Measurements from ENCODE around the gene RXFP4. TPM values are rescaled to one million over a fixed set of nuclear protein-coding genes. Genes with fewer than 3 reads are reported as not detected.

Gene RXFP4
- total and polyA plus RNA-seq, 4 donors, result not detected

DNA sequence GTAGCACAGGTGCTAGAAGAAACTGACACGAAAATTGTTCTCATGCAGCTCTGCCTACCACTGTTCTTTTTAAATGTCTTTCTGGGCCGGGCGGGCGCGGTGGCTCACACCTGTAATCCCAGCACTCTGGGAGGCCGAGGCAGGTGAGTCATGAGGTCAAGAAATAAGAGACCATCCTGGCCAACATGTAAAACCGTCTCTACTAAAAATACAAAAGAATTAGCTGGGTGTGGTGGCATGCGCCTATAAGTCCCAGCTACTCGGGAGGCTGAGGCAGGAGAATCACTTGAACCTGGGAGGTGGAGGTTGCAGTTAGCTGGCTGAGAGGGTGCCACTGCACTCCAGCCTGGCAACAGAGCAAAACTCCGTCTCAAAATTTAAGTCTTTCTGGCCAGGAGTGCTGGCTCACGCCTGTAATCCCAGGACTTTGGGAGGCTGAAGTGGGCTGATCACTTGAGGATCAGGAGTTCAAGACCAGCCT, 29.3 kb upstream of the RXFP4 start:
- H3K9me3 ChIP-seq (ENCODE audit: control insufficient read depth in 4 of 4, low read length in 3 of 4), result no peaks in the 10 kb centered on the region
- WGBS, result 88% methylated on average over 11 of the region's 11 CpGs
- no peak for TF ChIP-seq GABPA (IDR thresholded peaks at IDR 0.05 in 1 of 2, conservative IDR thresholded peaks at IDR 0.05 in 1 of 2)
- no peak for TF ChIP-seq HNF4A (conservative IDR thresholded peaks at IDR 0.05)
- TF ChIP-seq, protein P1, sequence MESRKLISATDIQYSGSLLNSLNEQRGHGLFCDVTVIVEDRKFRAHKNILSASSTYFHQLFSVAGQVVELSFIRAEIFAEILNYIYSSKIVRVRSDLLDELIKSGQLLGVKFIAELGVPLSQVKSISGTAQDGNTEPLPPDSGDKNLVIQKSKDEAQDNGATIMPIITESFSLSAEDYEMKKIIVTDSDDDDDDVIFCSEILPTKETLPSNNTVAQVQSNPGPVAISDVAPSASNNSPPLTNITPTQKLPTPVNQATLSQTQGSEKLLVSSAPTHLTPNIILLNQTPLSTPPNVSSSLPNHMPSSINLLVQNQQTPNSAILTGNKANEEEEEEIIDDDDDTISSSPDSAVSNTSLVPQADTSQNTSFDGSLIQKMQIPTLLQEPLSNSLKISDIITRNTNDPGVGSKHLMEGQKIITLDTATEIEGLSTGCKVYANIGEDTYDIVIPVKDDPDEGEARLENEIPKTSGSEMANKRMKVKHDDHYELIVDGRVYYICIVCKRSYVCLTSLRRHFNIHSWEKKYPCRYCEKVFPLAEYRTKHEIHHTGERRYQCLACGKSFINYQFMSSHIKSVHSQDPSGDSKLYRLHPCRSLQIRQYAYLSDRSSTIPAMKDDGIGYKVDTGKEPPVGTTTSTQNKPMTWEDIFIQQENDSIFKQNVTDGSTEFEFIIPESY (IDR thresholded peaks at IDR 0.05), result no peak
- TF ChIP-seq RAD21 (IDR thresholded peaks at IDR 0.05), result no peak
- TF ChIP-seq, protein P2, sequence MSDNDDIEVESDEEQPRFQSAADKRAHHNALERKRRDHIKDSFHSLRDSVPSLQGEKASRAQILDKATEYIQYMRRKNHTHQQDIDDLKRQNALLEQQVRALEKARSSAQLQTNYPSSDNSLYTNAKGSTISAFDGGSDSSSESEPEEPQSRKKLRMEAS (IDR thresholded peaks at IDR 0.05), result no peak
- no peak for TF ChIP-seq FOXA2 (IDR thresholded peaks at IDR 0.05)
- TF ChIP-seq FOXA1 (IDR thresholded peaks at IDR 0.05), result no peak
- peak overlapping the region; percentile 76 to 78 for H3K27ac ChIP-seq (ENCODE audit: low read depth in 1 of 2, low read length in 2 of 2)
- no peaks in the 10 kb centered on the region for H3K27me3 ChIP-seq (ENCODE audit: control insufficient read depth in 4 of 4, insufficient read depth in 4 of 4, low read length in 3 of 4)
- no peak for DNase-seq (ENCODE audit: low spot score)
- H3K36me3 ChIP-seq (ENCODE audit: control insufficient read depth in 4 of 4, insufficient read depth in 3 of 4, low read depth in 1 of 4, low read length in 3 of 4), result peaks cover 9 to 54% (median 42%) of the 10 kb centered on the region in 4 donors
- H3K4me3 ChIP-seq (ENCODE audit: low read depth in 1 of 3, low read length in 3 of 3), result no peak overlapping the region
- H3K4me1 ChIP-seq (ENCODE audit: control insufficient read depth in 4 of 4, insufficient read depth in 4 of 4, low read length in 3 of 4), result peaks cover 0 to 11% (median 10%) of the 10 kb centered on the region in 4 donors
- no peak overlapping the region for H3K9ac ChIP-seq (ENCODE audit: low read depth in 1 of 2, low read length in 2 of 2)

DNA sequence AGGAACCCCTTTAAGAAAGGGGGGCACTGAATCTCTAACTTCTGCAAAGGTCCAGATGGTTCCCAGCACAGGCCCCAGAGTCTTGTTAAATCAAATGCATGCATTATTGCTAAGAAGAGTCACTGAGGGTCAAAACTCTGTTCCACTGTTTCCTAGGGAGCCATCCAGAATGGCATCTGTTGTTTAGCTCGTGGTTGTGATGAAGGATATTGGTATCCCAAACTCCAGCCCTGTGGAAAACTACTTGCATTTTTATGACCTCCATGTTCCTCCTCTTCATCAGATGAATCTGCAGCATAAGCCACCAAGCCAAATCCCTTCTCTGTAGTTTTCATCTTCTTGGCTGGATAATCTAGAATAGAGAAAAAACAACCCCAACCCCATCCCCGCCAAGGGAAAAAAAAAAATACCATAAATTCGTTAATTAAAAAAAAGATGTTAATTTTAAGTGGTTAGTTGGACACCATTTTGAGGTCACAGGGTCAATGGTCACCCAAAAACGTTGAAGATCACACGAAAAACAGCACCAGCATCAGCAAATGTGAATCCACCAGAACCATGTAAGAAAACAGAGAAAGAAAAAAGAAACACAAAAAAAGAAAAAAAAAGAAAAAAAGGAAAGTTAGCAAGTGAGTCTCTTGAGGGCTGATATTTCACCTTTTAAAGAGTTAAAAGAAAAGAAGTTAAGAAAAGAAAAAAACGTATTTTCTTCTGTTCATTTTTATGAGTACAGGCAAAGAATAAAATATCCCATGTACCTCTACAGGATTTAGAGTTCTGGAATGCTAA, 27.3 kb upstream of the RXFP4 start:
- DNase-seq (ENCODE audit: low spot score), result no peak
- Histone ChIP-seq H3K4me3 (ENCODE audit: low read depth in 1 of 3, low read length in 3 of 3) (no peak overlapping the region), H3K27ac (ENCODE audit: low read depth in 1 of 2, low read length in 2 of 2) (no peak overlapping the region), H3K9me3 (ENCODE audit: control insufficient read depth in 4 of 4, low read length in 3 of 4) (no peaks in the 10 kb centered on the region), H3K27me3 (ENCODE audit: control insufficient read depth in 4 of 4, insufficient read depth in 4 of 4, low read length in 3 of 4) (no peaks in the 10 kb centered on the region), H3K36me3 (ENCODE audit: control insufficient read depth in 4 of 4, insufficient read depth in 3 of 4, low read depth in 1 of 4, low read length in 3 of 4) (peaks cover 9 to 66% (median 53%) of the 10 kb centered on the region in 4 donors), H3K4me1 (ENCODE audit: control insufficient read depth in 4 of 4, insufficient read depth in 4 of 4, low read length in 3 of 4) (peaks cover 0 to 11% (median 10%) of the 10 kb centered on the region in 4 donors), H3K9ac (ENCODE audit: low read depth in 1 of 2, low read length in 2 of 2) (no peak overlapping the region)
- WGBS, result 77% methylated on average over 6 of the region's 6 CpGs
- TF ChIP-seq GABPA (IDR thresholded peaks at IDR 0.05 in 1 of 2, conservative IDR thresholded peaks at IDR 0.05 in 1 of 2) (no peak), TAF1 (conservative IDR thresholded peaks at IDR 0.05) (no peak), FOXA1 (IDR thresholded peaks at IDR 0.05) (no peak), FOXA2 (IDR thresholded peaks at IDR 0.05) (no peak), RXRA (IDR thresholded peaks at IDR 0.05) (no peak), YY1 (IDR thresholded peaks at IDR 0.05) (no peak), HNF4A (conservative IDR thresholded peaks at IDR 0.05) (no peak), SP1 (IDR thresholded peaks at IDR 0.05) (no peak), JUND (IDR thresholded peaks at IDR 0.05) (no peak), HNF4G (IDR thresholded peaks at IDR 0.05) (no peak), NR2F2 (IDR thresholded peaks at IDR 0.05) (no peak), RAD21 (IDR thresholded peaks at IDR 0.05) (no peak), EGR1 (IDR thresholded peaks at IDR 0.05; ENCODE audit: low read depth in 2 of 2) (no peak)
- TF ChIP-seq, protein P1 (IDR thresholded peaks at IDR 0.05), result no peak
- TF ChIP-seq, protein P2 (IDR thresholded peaks at IDR 0.05), result no peak
- TF ChIP-seq, protein P3, sequence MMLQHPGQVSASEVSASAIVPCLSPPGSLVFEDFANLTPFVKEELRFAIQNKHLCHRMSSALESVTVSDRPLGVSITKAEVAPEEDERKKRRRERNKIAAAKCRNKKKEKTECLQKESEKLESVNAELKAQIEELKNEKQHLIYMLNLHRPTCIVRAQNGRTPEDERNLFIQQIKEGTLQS (IDR thresholded peaks at IDR 0.05), result no peak
- TF ChIP-seq, protein P4, sequence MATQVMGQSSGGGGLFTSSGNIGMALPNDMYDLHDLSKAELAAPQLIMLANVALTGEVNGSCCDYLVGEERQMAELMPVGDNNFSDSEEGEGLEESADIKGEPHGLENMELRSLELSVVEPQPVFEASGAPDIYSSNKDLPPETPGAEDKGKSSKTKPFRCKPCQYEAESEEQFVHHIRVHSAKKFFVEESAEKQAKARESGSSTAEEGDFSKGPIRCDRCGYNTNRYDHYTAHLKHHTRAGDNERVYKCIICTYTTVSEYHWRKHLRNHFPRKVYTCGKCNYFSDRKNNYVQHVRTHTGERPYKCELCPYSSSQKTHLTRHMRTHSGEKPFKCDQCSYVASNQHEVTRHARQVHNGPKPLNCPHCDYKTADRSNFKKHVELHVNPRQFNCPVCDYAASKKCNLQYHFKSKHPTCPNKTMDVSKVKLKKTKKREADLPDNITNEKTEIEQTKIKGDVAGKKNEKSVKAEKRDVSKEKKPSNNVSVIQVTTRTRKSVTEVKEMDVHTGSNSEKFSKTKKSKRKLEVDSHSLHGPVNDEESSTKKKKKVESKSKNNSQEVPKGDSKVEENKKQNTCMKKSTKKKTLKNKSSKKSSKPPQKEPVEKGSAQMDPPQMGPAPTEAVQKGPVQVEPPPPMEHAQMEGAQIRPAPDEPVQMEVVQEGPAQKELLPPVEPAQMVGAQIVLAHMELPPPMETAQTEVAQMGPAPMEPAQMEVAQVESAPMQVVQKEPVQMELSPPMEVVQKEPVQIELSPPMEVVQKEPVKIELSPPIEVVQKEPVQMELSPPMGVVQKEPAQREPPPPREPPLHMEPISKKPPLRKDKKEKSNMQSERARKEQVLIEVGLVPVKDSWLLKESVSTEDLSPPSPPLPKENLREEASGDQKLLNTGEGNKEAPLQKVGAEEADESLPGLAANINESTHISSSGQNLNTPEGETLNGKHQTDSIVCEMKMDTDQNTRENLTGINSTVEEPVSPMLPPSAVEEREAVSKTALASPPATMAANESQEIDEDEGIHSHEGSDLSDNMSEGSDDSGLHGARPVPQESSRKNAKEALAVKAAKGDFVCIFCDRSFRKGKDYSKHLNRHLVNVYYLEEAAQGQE (IDR thresholded peaks at IDR 0.05), result no peak
- TF ChIP-seq, protein P5, sequence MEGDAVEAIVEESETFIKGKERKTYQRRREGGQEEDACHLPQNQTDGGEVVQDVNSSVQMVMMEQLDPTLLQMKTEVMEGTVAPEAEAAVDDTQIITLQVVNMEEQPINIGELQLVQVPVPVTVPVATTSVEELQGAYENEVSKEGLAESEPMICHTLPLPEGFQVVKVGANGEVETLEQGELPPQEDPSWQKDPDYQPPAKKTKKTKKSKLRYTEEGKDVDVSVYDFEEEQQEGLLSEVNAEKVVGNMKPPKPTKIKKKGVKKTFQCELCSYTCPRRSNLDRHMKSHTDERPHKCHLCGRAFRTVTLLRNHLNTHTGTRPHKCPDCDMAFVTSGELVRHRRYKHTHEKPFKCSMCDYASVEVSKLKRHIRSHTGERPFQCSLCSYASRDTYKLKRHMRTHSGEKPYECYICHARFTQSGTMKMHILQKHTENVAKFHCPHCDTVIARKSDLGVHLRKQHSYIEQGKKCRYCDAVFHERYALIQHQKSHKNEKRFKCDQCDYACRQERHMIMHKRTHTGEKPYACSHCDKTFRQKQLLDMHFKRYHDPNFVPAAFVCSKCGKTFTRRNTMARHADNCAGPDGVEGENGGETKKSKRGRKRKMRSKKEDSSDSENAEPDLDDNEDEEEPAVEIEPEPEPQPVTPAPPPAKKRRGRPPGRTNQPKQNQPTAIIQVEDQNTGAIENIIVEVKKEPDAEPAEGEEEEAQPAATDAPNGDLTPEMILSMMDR (IDR thresholded peaks at IDR 0.05; ENCODE audit: low read depth, low read length, missing input control), result no peak

Data from liver (tissue), 9 donors.